Prostate gland (tissue), 2 donors: ENCODE results near the gene GRM8.

Experiments used
- CTCF ChIP-seq, 4 experiments: fragments of 200-600 bp in 2 of 4; fragments of 450-650 bp in 2 of 4; sonication (generic) in 2 of 4; IDR thresholded peaks; 1 replicate in 3 of 4; 2 replicates in 1 of 4; pipeline ENCODE4 v1.5.1; 2016 to 2019; ENCODE audit warnings: antibody characterized with exemption in 4 of 4, mild to moderate bottlenecking in 2 of 4, moderate library complexity in 2 of 4
- POLR2A ChIP-seq: fragments of 450-650 bp; IDR thresholded peaks from one replicate; pipeline ENCODE4 v1.6.1; 2016; ENCODE audit warnings: antibody characterized with exemption, mild to moderate bottlenecking
- POLR2AphosphoS5 ChIP-seq: sonication (generic); formaldehyde crosslinking; IDR thresholded peaks from one replicate; pipeline ENCODE4 v1.6.1; 2017; ENCODE audit warnings: antibody characterized with exemption

DNA sequence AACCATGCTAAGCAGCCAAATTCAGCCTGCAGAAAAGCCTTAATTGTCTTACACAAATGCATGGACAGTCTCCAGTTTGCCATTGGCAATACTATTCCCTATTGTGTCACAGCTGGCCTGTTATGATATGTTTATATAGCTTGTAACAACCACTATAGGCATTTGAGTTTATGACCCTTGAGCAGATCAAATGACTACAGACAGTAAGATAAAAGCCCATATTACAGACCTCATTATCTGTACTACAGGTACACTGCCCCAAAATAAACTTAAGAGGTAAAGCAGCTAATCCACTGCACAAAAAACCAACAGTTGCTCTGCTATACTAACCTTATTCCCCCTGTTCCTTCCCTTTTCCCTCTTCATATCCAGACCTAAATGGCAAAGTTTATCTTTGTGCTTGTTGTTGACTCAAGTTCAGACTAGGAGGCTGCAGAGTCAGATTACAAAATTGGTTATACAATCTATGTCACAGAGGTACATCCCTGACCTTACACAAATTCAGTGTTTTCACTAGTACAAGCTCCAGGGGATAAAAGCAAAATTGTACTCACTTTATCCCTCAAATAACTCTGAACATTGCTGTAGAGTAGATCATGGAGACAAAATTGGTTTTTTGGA is 218.4 kb downstream of the GRM8 start:
- no peak for TF ChIP-seq CTCF (IDR thresholded peaks at IDR 0.05)
- no peak for TF ChIP-seq POLR2A
- TF ChIP-seq POLR2AphosphoS5: no peak
